Left ventricle myocardium inferior (tissue), 1 donor: ENCODE data around the gene RYR1. TPM values are rescaled to one million over a fixed set of nuclear protein-coding genes. Genes with fewer than 3 reads are reported as not detected.

Experiments used
- DNase-seq: peaks from one replicate; pipeline ENCODE4 v3.0.0-alpha.2; 2020
- H3K27ac ChIP-seq: fragments of 200-600 bp; replicated peaks from 2 replicates; pipeline ENCODE4 v1.8.0; 2021
- H3K27me3 ChIP-seq: fragments of 200-600 bp; 2 replicates; pipeline ENCODE4 v1.8.0; 2021; ENCODE audit warnings: low read depth
- H3K36me3 ChIP-seq: fragments of 200-600 bp; 2 replicates; pipeline ENCODE4 v1.8.0; 2021
- H3K4me1 ChIP-seq: fragments of 200-600 bp; 2 replicates; pipeline ENCODE4 v1.8.0; 2021
- H3K4me3 ChIP-seq: fragments of 200-600 bp; 2 replicates; pipeline ENCODE4 v1.8.0; 2021; ENCODE audit warnings: mild to moderate bottlenecking, moderate library complexity
- H3K9me3 ChIP-seq: fragments of 200-600 bp; replicated peaks from 2 replicates; pipeline ENCODE4 v1.8.0; 2021
- CTCF ChIP-seq: fragments of 200-600 bp; IDR thresholded peaks from 2 replicates; pipeline ENCODE4 v1.8.0; 2021; ENCODE audit warnings: antibody characterized with exemption, mild to moderate bottlenecking, borderline replicate concordance
- intact Hi-C: fragments of 100-400 bp; cut with micrococcal nuclease; formaldehyde crosslinking; loops from one replicate; pipeline ENCODE4 v1.11.0; 2022
- total RNA-seq: library from RNA; stranded (reverse); fragmentation: NEBNext Ultra II Directional; extraction: Animal tissue kit (Norgen Biotek cat#: 25700); gene quantifications from one replicate; pipeline ENCODE4 v1.2.1, GENCODE V29; 2021
- donor health status: DM: no; HTN: yes; CAD: no; lungs with severe emphysema.

RYR1 gene
- total RNA-seq, 1 donor from 2014 or later = 0.74 TPM

DNA sequence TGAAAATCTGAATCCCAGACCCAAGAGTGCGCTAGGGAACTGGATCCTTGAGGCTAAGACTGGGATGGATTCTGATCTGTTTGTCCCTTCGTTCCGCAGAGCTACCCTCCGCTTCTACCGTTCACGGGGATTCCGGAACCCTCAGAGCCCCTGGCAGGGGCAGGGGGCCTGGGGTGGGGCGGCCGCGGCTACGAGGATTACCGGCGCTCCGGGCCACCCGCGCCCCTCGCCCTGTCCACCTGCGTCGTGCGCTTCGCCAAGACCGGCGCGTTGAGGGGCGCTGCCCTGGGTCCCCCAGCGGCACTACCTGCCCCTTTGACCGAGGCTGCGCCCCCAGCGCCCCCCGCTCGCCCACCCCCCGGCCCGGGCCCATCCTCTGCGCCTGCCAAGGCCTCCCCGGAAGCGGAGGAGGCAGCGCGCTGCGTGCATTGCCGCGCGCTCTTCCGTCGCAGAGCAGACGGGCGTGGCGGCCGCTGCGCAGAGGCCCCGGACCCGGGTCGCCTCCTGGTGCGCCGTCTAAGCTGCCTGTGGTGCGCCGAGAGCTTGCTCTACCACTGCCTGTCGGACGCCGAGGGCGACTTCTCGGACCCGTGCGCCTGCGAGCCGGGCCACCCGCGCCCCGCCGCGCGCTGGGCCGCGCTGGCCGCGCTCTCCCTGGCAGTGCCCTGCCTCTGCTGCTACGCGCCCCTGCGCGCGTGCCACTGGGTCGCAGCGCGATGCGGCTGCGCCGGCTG lies 37.9 kb upstream of the RYR1 start:
- peak overlapping the region; percentile 17 for H3K4me3 ChIP-seq
- intact Hi-C loops = no loop called here

GRCh38 chr19:38399081-38399480 lies 34.4 kb upstream of the RYR1 start:
- no peak for DNase-seq
- peaks cover 76% of the 10 kb centered on the region for H3K27me3 ChIP-seq
- H3K36me3 ChIP-seq = no peaks in the 10 kb centered on the region
- no peak for TF ChIP-seq CTCF
- no peak overlapping the region for H3K27ac ChIP-seq
- H3K4me3 ChIP-seq = no peak overlapping the region
- intact Hi-C loops = no loop called here
- no peaks in the 10 kb centered on the region for H3K9me3 ChIP-seq
- H3K4me1 ChIP-seq = peaks cover 19% of the 10 kb centered on the region

More for the DNA sequence above, 37.9 kb upstream of the RYR1 start:
- no peak for TF ChIP-seq CTCF
- Histone ChIP-seq H3K27ac (no peak overlapping the region), H3K36me3 (no peaks in the 10 kb centered on the region), H3K4me1 (peaks cover 4% of the 10 kb centered on the region), H3K9me3 (no peaks in the 10 kb centered on the region), H3K27me3 (peaks cover 72% of the 10 kb centered on the region)
- DNase-seq = no peak

GRCh38 chr19:38399537-38399936 lies 34.0 kb upstream of the RYR1 start:
- Histone ChIP-seq H3K4me1 (peaks cover 20% of the 10 kb centered on the region), H3K36me3 (no peaks in the 10 kb centered on the region), H3K27ac (no peak overlapping the region), H3K9me3 (no peaks in the 10 kb centered on the region), H3K27me3 (peaks cover 72% of the 10 kb centered on the region), H3K4me3 (no peak overlapping the region)
- intact Hi-C loops = no loop called here
- no peak for TF ChIP-seq CTCF
- DNase-seq = no peak

GRCh38 chr19:38400361-38400760 lies 33.1 kb upstream of the RYR1 start:
- no peak for DNase-seq
- no peak for TF ChIP-seq CTCF
- intact Hi-C loops = loop anchor here (10.0 kb wide), 1 partner anchor 234 kb away; no protein-coding TSS in a partner anchor
- Histone ChIP-seq H3K4me3 (no peak overlapping the region), H3K36me3 (peaks cover 7% of the 10 kb centered on the region), H3K9me3 (no peaks in the 10 kb centered on the region), H3K27ac (no peak overlapping the region), H3K27me3 (peaks cover 63% of the 10 kb centered on the region), H3K4me1 (peaks cover 18% of the 10 kb centered on the region)

DNA sequence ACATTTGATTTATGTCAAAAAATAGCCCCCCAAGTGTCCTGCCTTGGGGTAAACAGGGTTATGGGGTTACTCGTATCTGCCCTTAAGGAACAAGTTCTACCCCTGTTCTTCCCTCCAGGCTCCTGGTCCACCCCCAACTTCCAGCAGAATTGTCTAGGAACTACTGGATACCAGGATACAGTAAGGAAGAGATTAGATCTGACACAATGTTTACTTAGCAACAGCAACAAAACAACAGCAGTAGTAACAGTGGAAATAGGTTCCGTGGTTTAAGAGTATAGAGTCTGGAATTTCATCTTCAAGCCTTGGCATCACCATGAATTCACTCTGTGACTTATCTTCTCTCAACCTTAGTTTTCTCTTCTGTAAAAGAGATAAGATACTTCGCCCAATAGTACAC lies 32.3 kb upstream of the RYR1 start:
- peaks cover 18% of the 10 kb centered on the region for H3K4me1 ChIP-seq
- no peak overlapping the region for H3K27ac ChIP-seq
- no peaks in the 10 kb centered on the region for H3K9me3 ChIP-seq
- H3K27me3 ChIP-seq = peaks cover 55% of the 10 kb centered on the region
- no peak overlapping the region for H3K4me3 ChIP-seq
- DNase-seq = no peak
- H3K36me3 ChIP-seq = peaks cover 10% of the 10 kb centered on the region
- TF ChIP-seq CTCF = no peak
- intact Hi-C loops = loop anchor here (10.0 kb wide), 1 partner anchor 234 kb away; no protein-coding TSS in a partner anchor
